ENCODE data around the gene FHAD1. TPM values are rescaled to one million over a fixed set of nuclear protein-coding genes. Genes with fewer than 3 reads are reported as not detected.
"Not testable (repeated sequence)": the region's sequence is repeated elsewhere in the genome, so short reads cannot be mapped to it uniquely, and the experiment has no call there.

FHAD1 gene
- total RNA-seq, 1 donor from 2014 or later = 0.20 TPM

DNA sequence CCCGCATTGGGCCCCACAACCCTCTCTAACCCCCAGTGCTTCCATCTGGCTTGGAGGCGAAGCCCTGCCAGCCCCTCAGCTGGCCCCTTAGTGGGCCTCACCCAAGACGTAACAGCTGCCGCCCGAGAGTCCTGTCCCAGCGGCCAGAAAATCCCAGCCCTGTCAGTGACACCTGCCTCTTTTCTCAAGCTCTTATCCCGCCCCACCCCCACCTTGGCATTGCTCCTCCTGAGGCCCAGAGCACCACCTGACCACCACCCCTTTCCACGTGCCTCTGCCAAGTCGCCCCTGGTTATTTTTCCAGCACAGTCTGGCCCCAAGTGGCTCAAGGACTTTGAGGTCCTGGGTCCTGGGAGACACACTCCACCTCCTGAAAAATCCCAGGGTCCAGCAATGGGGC, 185.3 kb downstream of the FHAD1 start:
- no peak for DNase-seq (ENCODE audit: low read depth, low spot score)

DNA sequence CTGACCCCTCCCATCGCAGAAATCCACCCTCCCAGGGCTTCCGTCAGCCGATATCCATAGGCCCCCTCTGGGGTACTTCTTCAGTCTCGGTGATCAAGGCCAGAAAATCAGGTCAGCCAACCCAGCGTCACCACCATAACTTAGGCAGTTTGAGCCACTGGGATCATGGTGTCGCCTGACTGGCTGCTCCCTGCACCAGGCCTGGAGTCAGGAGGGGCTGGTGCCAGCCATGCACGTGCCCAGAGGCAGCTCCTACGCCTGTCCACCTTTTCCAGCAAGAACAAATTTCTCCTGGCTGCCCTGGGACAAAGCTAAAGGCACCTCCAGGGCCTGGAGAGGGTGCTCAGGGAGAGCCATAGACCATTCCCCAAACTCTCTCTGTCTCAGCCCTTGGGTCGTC, 186.4 kb downstream of the FHAD1 start:
- DNase-seq (ENCODE audit: low read depth, low spot score) = no peak

DNA sequence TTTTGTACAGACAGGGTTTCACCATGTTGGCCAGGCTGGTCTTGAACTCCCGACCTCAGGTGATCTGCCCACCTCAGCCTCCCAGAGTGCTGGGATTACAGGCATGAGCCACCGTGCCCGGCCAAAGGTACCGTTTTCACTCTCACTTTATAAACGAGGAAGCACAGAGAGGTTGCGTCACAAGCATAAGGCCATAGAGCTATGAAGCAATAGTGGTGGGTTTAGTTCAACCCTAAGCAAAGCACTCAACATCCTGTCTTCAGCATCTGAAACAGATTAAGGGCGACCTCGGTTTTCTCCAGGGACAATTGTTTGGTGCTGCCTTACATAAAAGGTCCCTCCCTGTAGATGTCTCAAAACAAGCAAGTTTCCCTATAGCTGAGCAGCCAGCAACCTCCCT, 187.7 kb downstream of the FHAD1 start:
- DNase-seq (ENCODE audit: low read depth, low spot score) = not testable (repeated sequence)

DNA sequence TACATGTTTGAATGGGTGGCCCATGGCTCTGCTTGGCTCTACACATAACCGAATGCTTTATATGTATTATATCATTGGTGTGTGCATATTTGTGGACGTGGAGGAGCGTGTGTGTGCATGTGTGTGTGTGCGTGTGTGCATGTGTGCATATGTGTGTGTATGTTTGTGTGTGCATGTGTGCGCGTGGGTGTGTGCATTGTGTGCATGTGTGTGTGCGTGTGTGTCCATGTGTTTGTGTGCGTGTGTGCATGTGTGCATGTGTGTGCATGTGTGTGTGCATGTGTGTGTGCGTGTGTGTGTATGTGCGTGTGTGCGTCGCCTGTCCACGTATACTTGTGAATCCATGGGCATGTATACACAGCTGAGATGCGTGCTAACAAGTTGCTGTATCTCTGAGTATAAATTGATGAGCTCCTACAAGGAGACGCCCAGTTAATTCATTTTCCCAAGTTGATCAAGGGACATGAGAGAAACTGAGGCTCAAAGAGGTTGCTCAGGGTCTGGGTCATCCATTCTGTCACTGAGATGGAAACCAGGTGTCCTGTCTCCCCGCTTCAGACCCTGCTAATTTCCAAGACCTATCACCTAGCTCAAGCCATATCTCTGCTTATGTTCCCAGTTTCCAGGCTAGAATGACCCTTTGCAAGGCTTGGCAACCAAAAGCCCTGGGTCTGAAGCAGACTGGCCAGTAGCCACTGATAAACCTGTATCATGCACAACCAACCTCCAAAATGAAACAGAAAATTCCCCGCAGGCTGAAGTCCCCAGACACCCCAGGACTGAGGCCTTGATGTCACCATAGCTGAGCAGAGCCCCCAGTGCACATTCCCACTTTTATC, 188.4 kb downstream of the FHAD1 start:
- DNase-seq (ENCODE audit: low read depth, low spot score) = no peak

DNA sequence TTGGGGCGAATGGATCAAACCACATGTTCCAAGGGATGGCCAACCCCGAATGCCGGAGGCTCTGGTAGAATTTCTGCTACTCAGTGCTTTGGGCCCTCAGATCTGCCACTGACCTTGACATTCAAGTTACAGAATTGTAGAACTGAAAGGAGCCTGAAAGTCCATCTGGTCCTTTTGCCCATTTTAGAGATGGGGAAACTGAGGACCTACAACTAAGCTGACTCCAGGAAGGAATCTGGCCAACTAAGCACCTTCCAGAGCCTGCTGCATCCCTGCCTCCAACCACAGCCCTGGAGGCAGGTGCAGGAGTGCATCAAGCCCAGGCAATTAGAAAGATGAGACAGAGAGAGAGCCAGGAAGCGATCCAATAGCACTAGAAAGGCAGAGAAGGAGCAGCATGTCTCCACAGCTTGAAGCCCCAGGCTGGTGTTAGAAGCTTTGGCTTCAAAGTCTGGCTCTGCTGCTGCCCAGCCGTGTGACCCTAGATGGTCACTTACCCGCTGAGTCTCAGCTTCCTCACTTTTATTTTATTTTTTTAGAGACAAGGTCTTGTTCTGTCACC, 189.9 kb downstream of the FHAD1 start:
- DNase-seq (ENCODE audit: low read depth, low spot score) = no peak

DNA sequence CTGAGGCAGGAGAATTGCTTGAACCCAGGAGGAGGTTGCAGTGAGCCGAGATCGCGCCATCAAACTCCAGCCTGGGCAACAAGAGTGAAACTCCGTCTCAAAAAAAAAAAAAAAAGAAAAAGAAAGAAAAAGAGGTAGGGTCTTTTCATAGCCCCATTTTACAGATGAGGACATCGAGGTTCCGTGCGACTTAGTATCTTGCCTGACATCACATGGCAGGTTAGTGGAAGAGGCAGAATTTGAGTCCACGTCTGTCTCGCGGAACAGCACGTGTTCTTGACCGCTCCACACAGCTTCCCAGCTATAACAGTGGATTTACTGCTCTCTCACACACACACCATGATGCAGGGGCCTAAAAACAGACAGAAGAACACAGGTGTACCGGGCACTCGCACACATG, 192.3 kb downstream of the FHAD1 start:
- DNase-seq (ENCODE audit: low read depth, low spot score) = no peak

DNA sequence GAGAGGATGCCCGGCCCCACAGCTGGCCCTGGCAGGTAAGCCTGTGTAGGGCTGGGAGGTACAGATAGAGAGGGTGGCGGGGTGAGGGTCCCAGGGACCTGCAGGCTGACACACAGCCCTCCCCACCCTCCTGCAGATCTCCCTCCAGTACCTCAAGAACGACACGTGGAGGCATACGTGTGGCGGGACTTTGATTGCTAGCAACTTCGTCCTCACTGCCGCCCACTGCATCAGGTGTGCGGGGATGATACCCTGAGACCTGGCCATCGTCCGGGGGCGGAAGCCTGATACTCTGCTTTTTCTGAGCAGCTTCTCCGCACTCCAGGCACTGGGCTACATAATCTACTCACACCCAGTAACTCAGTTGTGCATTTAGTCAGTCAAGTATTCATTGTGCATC, 193.3 kb downstream of the FHAD1 start:
- no peak for DNase-seq (ENCODE audit: low read depth, low spot score)

DNA sequence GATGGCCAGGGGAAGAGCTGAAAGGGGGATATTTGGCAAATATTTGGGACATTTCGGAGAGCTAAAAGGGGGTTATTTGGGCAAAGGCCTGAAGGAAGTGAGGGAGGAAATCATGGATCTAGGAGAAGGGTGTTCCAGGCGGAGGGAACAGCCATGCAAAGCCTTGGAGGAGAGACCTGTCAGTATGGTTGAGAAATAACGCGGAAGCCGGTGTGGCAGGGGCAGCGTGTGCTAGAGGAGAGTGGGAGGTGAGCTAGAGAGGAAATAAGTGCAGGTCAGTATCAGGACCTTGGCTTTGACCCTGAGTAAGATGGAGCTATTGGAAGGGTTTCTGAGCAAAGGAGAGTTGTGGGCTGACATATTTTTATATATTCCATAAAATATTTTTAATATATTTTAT, 194.2 kb downstream of the FHAD1 start:
- no peak for DNase-seq (ENCODE audit: low read depth, low spot score)

DNA sequence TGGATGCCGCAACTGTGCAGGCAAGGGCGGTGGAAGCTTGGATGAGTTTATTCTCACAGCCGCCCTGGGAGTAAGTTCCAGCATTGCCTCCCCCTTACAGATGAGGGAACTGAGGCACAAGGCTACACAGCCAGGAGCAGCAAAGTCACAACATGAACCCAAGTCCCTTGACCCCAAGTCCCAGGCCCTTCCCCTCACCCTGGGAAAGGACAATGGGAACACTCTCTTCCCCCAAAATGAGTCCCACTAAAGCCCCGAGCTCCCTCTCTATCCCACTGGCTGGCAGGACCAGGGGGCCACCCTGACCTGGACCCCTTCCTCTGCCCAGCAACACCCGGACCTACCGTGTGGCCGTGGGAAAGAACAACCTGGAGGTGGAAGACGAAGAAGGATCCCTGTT, 195.1 kb downstream of the FHAD1 start:
- DNase-seq (ENCODE audit: low read depth, low spot score) = no peak

DNA sequence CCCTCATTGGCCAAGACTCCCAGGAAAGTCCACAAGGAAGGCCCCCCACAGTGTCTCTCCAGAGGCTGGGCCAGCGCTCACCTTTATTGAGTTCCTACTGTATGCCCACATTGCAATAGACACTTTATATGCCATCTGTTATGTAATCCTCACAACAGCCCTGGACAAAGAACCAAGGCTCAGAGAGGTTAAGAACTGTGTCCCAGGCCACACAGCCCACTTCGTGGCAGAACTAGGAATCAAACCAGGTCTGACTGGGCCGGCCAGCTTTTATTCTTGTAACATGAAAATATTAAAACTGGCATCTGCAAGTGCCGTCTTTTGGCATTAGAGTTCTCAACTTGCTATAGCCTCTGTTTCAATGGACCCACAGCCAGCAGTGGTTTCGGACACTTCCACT, 195.7 kb downstream of the FHAD1 start:
- no peak for DNase-seq (ENCODE audit: low read depth, low spot score)

DNA sequence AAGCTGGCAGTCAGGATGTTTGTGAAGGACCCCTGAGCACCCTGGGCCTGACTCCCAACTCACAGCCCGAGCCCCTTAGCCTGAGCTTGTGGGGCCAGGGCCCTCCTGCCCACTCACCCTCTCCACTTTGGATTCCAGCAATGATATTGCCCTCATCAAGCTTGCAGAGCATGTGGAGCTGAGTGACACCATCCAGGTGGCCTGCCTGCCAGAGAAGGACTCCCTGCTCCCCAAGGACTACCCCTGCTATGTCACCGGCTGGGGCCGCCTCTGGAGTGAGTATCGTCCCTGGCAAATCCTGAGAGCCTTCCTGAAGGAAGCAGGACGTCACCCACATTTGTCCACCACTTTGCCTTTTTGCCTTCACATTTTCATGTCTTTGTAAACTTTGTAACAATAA, 196.3 kb downstream of the FHAD1 start:
- DNase-seq (ENCODE audit: low read depth, low spot score) = no peak

DNA sequence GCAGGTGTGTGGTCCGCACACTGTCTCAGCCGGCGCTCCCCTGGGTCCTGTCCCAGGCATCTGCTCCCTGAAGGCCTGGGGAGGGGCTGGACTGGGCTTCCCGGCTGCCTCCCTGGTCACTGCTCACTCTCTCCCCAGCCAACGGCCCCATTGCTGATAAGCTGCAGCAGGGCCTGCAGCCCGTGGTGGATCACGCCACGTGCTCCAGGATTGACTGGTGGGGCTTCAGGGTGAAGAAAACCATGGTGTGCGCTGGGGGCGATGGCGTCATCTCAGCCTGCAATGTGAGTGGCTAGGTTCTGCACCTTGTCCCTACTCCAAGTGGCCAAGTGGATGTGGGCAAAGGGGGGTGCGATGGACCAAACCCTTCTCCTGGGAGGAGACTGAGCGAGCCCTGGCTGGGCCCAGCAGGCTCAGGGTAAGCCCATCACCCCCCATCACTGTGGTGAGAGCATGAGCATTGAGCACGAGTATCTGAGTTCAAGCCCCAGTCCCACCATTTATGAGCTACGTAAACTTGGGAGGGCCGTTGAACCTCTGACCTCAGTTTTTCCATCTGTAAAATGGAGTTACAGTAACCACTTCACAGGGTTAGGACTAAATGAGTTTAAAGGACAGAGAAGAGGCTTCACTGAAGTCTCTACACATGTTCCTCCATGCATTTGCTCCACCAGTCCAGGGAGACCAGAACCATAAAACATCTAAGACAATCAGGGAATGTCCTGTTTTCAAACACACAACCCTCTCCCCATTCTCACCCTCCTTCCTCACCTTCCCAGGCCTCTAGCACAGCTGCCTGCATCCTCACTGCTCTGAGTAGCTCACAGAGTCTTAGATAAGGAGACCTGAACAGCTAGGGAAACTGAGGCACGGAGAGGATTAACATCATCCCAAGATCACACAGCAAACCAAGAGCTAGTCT, 197.7 kb downstream of the FHAD1 start:
- DNase-seq (ENCODE audit: low read depth, low spot score) = no peak

DNA sequence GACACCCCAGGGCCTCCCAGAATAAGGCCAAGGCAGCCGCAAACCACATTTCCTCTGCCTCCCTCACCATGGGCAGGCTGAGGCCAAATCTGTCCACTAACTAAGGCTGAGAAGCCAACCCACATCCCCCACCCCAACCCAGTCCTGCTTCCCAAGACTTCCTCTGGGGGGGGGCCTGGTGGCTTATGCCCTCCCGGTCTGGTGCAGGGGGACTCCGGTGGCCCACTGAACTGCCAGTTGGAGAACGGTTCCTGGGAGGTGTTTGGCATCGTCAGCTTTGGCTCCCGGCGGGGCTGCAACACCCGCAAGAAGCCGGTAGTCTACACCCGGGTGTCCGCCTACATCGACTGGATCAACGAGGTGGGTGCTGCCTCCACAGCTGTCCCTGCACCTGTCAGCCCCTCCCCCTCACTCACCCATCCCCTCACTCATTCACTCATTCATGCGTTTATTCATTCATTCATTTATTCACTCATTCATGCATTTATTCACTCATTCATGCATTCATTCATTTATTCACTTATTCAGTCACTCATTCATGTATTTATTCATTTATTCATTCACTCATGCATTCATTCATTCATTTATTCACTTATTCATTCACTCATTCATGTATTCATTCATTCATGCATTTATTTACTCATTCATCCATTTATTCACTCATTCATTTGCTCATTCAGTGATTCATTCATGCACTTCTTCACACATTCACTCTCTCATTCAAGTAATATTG, 198.5 kb downstream of the FHAD1 start:
- DNase-seq (ENCODE audit: low read depth, low spot score) = no peak

DNA sequence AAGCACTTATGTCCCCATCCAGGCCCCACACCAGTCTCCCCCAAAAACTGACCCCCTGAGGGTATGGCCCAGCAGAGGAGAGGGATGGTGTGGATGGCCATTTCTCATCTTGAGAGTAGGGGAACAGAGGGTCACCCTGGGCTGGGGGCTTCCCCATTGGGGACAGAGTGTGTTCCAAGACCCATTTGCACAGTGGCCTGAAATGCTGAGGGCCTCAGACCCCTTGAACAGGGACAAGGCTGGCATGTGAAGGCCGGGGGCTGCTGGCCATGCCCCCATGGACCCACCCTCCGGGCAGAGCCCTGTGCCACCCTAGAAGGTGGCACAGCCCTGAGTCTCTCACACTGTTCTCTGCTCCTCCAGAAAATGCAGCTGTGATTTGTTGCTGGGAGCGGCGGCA, 199.2 kb downstream of the FHAD1 start:
- DNase-seq (ENCODE audit: low read depth, low spot score) = no peak

Other genes starting within 250 kb of the FHAD1 start
- 6.1 and 6.4 TPM in 2 replicates for gene TMEM51, start 93.5 kb upstream of the FHAD1 start, total RNA-seq
- gene EFHD2, start 162.7 kb downstream of the FHAD1 start, total RNA-seq = 72.2 and 74.3 TPM in 2 replicates
- 0.07 TPM in 1 of 2 replicates, not detected in the other for gene CTRC, start 191.2 kb downstream of the FHAD1 start, total RNA-seq
- not detected in 2 replicates for gene CELA2A, start 209.5 kb downstream of the FHAD1 start, total RNA-seq
- not detected in 2 replicates for gene CELA2B, start 228.9 kb downstream of the FHAD1 start, total RNA-seq